D721Med (cell line): ENCODE measurements around the gene COL6A2.

ENCODE experiments used
- DNase-seq: peaks from one replicate; pipeline ENCODE4 v3.0.0; 2011; ENCODE audit warnings: low spot score; ENCODE audit not compliant: insufficient read length
- FAIRE-seq: peaks from 2 replicates; lab custom pipeline; 2011; peaks lifted over from hg19 to GRCh38; lab: Jason Lieb, UNC
- CTCF ChIP-seq: IDR thresholded peaks from 2 replicates; pipeline ENCODE4 v1.5.1; 2012; ENCODE audit warnings: mild to moderate bottlenecking, control low read depth; ENCODE audit not compliant: insufficient read depth; ENCODE audit errors: missing control alignments

The COL6A2 gene

GRCh38 chr21:46092026-46092764 is 5.7 kb upstream of the COL6A2 start:
- TF ChIP-seq CTCF = no peak
- DNase-seq (no peak), FAIRE-seq (no peak)

GRCh38 chr21:46092811-46093667 is 4.9 kb upstream of the COL6A2 start:
- no peak for TF ChIP-seq CTCF
- no peak for FAIRE-seq
- DNase-seq = no peak

GRCh38 chr21:46093668-46094400 is 4.1 kb upstream of the COL6A2 start:
- DNase-seq (no peak), FAIRE-seq (no peak)
- no peak for TF ChIP-seq CTCF

GRCh38 chr21:46094401-46095082 is 3.4 kb upstream of the COL6A2 start:
- no peak for DNase-seq
- no peak for FAIRE-seq
- TF ChIP-seq CTCF = no peak

GRCh38 chr21:46095083-46095719 is 2.7 kb upstream of the COL6A2 start:
- no peak for DNase-seq
- no peak for FAIRE-seq
- TF ChIP-seq CTCF = no peak

- TF ChIP-seq CTCF = no peak
- no peak for DNase-seq
- no peak for FAIRE-seq
Measured at GRCh38 chr21:46095814-46096595, 1.9 kb upstream of the COL6A2 start.
